GM12878 (cell line): ENCODE measurements around the gene GPR151. TPM values are rescaled to one million over a fixed set of nuclear protein-coding genes. Genes with fewer than 3 reads are reported as not detected.

ENCODE experiments used
- ATAC-seq: fragments of 200-7000 bp; cut with Tn5 transposase; 3 replicates; pipeline ENCODE4 v1.9.1; 2020; ENCODE audit warnings: mild to moderate bottlenecking, moderate library complexity
- BruUV-seq: library from RNA; stranded (reverse); fragments of 400-500 nt; replicated peaks from 2 replicates; lab custom pipeline; 2021; lab: Mats Ljungman, UMichigan
- CTCF ChIA-PET: fragments of 300-600 bp; sonication (Branson Sonifier 250); formaldehyde crosslinking; extraction: SDS; loops from one replicate; lab custom pipeline; 2021; ENCODE audit warnings: inconsistent platforms; lab: Yijun Ruan, JAX
- POLR2A ChIA-PET: fragments of 350-600 bp; formaldehyde crosslinking; extraction: SDS; loops from one replicate; lab custom pipeline; 2021; ENCODE audit warnings: inconsistent platforms; lab: Charles Lee
- RAD21 ChIA-PET: fragments of 300-600 bp; sonication (Branson Sonifier 250); formaldehyde crosslinking; loops from one replicate; lab custom pipeline; 2023; ENCODE audit warnings: antibody characterized with exemption; ENCODE audit not compliant: unreplicated experiment; lab: Charles Lee
- SMC1A ChIA-PET: fragments of 300-600 bp; sonication (Branson Sonifier 250); formaldehyde crosslinking; loops from one replicate; lab custom pipeline; 2023; ENCODE audit not compliant: unreplicated experiment, uncharacterized antibody; lab: Charles Lee
- DNase-seq: peaks from one replicate; pipeline ENCODE4 v3.0.0-alpha.2; 2011; ENCODE audit warnings: low read depth, low spot score
- FAIRE-seq: peaks from 3 replicates; lab custom pipeline; 2011; peaks lifted over from hg19 to GRCh38; lab: Jason Lieb, UNC
- H2AFZ ChIP-seq: 2 replicates; pipeline ENCODE4 v1.6.0; 2011; ENCODE audit warnings: low read depth, low read length, control low read depth; ENCODE audit not compliant: control insufficient read depth
- H3K27ac ChIP-seq: 2 replicates; pipeline ENCODE4 v1.5.1; 2011; ENCODE audit warnings: control low read depth; ENCODE audit not compliant: control insufficient read depth, insufficient read depth
- H3K27me3 ChIP-seq, 2 experiments: replicated peaks in 1 of 2; 2 replicates each; pipeline versions ENCODE4 v1.6.0 to v1.6.1; 2011; ENCODE audit warnings: low read length in 1 of 2; ENCODE audit not compliant: control insufficient read depth in 2 of 2, insufficient read depth in 2 of 2
- H3K36me3 ChIP-seq, 2 experiments: 2 replicates each; pipeline ENCODE4 v1.5.1; 2011; ENCODE audit warnings: low read length in 1 of 2; ENCODE audit not compliant: control insufficient read depth in 2 of 2, insufficient read depth in 2 of 2
- H3K4me1 ChIP-seq: 2 replicates; pipeline ENCODE4 v1.6.1; 2011; ENCODE audit warnings: mild to moderate bottlenecking, low read length, moderate library complexity, mixed read lengths; ENCODE audit not compliant: control insufficient read depth, insufficient read depth
- H3K4me2 ChIP-seq: 2 replicates; pipeline ENCODE4 v1.6.0; 2011; ENCODE audit warnings: control low read depth; ENCODE audit not compliant: control insufficient read depth, insufficient read depth
- H3K4me3 ChIP-seq: fragments of 200-600 bp; sonication (generic); 2 replicates; pipeline ENCODE4 v1.5.1; 2016
- H3K79me2 ChIP-seq: 2 replicates; pipeline ENCODE4 v1.6.0; 2011; ENCODE audit warnings: low read length; ENCODE audit not compliant: control insufficient read depth, insufficient read depth
- H3K9ac ChIP-seq: 2 replicates; pipeline ENCODE4 v1.8.0; 2011; ENCODE audit warnings: low read length, control low read depth, mixed read lengths; ENCODE audit not compliant: control insufficient read depth, insufficient read depth
- H3K9me3 ChIP-seq: replicated peaks from 3 replicates; pipeline ENCODE4 v1.5.1; 2011; ENCODE audit warnings: mild to moderate bottlenecking, low read length; ENCODE audit not compliant: control insufficient read depth, insufficient read depth
- H4K20me1 ChIP-seq: 2 replicates; pipeline ENCODE4 v1.6.0; 2011; ENCODE audit not compliant: control insufficient read depth, insufficient read depth
- CBFB ChIP-seq: IDR thresholded peaks from 2 replicates; pipeline ENCODE4 v1.6.1; 2016; ENCODE audit warnings: antibody characterized with exemption, low read depth
- EGR1 ChIP-seq, 2 experiments: IDR thresholded peaks; 1 replicate in 1 of 2; 2 replicates in 1 of 2; pipeline ENCODE4 v1.6.1; 2011 to 2012; ENCODE audit warnings: low read depth in 2 of 2, low read length in 2 of 2, borderline replicate concordance in 1 of 2, mild to moderate bottlenecking in 1 of 2, moderate library complexity in 1 of 2
- NR2F1 ChIP-seq: fragments of 450-650 bp; conservative IDR thresholded peaks from 2 replicates; pipeline ENCODE4 v1.6.1; 2017; ENCODE audit warnings: mild to moderate bottlenecking
- SP1 ChIP-seq: IDR thresholded peaks from one replicate; pipeline ENCODE4 v1.6.1; 2011; ENCODE audit warnings: low read depth, low read length
- SRF ChIP-seq, 2 experiments: IDR thresholded peaks; 2 replicates each; pipeline ENCODE4 v1.6.1; 2011; ENCODE audit warnings: low read depth in 2 of 2, low read length in 2 of 2, mild to moderate bottlenecking in 1 of 2, moderate library complexity in 1 of 2
- TCF12 ChIP-seq: IDR thresholded peaks from 2 replicates; pipeline ENCODE4 v1.6.1; 2011; ENCODE audit warnings: low read depth, mild to moderate bottlenecking, low read length
- WGBS: methylation state at CpG from one replicate; pipeline ENCODE4 v1.1.6; 2016; ENCODE audit warnings: low lambda C conversion rate; ENCODE audit not compliant: insufficient replicate concordance, insufficient coverage; ENCODE audit errors: missing lambda C conversion rate; 5-methylcytosine and 5-hydroxymethylcytosine counted together
- in situ Hi-C: fragments of 300-500 bp; cut with MboI; formaldehyde crosslinking; loops from 9 replicates; pipeline ENCODE4 v1.14.3; 2018; ENCODE audit warnings: mixed read lengths
- intact Hi-C: fragments of 100-400 bp; cut with micrococcal nuclease; formaldehyde crosslinking; loops from one replicate; pipeline ENCODE4 v1.14.2; 2022; ENCODE audit not compliant: unreplicated experiment
- polyA plus RNA-seq, 11 experiments: library from polyadenylated mRNA; depleted of rRNA in 4 of 11; unstranded in 6 of 11; stranded (reverse) in 5 of 11; fragments of >200 nt; fragmentation: Nextera tagmentation in 4 of 11; fragmentation: Illumina TruSeq in 1 of 11; extraction: Ambion mirVana in 4 of 11; extraction: Trizol in 1 of 11; gene quantifications; 1 replicate in 1 of 11; 2 replicates in 10 of 11; pipeline versions ENCODE4 v1.2.1 to v1.2.3, GENCODE V29; 2011 to 2016; ENCODE audit warnings: inconsistent platforms in 2 of 11, missing spikeins in 2 of 11, low read depth in 1 of 11
- total RNA-seq, 4 experiments: library from RNA; depleted of rRNA in 3 of 4; stranded (reverse); fragments of >200 nt in 3 of 4; fragmentation: Illumina TruSeq in 1 of 4; extraction: Trizol in 1 of 4; gene quantifications; 2 replicates each; pipeline versions ENCODE4 v1.2.1 to v1.2.3, GENCODE V29; 2013 to 2021
- TF ChIP-seq, protein P1 (sequence below): fragments of 450-650 bp; conservative IDR thresholded peaks from 2 replicates; pipeline ENCODE4 v1.6.1; 2017; ENCODE audit warnings: mild to moderate bottlenecking, moderate library complexity
- TF ChIP-seq, protein P2 (sequence below): fragments of 150-350 bp; IDR thresholded peaks from 2 replicates; pipeline ENCODE4 v1.6.1; 2016; ENCODE audit warnings: low read depth, low read length
- TF ChIP-seq, protein P3 (sequence below): fragments of 150-350 bp; IDR thresholded peaks from 2 replicates; pipeline ENCODE4 v1.6.1; 2014; ENCODE audit warnings: mild to moderate bottlenecking, low read depth, low read length

GPR151 gene
- total and polyA plus RNA-seq, 10 of the 15 experiments (the other 5 are each of a cell fraction or from before 2014, with no cell fraction given): 0.11 TPM; not detected in 9

DNA sequence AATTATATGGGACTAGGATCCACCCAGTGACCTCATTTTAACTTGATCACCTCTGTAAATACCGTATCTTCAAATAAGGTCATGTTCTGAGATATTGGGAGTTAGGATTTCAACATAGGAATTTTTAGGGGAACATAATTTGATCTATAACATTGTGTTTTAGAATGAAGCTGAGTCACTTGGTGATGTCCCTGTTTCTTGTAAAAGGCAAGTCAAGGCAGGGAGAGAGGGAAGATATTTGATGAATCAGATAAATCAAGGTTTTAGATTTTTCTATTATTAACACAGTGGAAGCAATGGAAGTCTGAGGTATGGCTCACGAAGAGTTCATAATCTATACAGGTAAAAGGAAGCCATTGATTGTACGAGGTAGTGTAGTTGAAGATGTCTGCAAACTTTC, 11.8 kb upstream of the GPR151 start:
- CTCF ChIA-PET: interaction anchor here (0.9 to 1.2 kb wide), 2 partner anchors 11 kb away, joined by 3 to 4 read pairs; partner anchors contain the start of gene GPR151

More for the DNA sequence above, 11.8 kb upstream of the GPR151 start:
- DNase-seq (no peak), FAIRE-seq (no peak), ATAC-seq (no peak)
- no peaks in the 10 kb centered on the region for H3K9me3 ChIP-seq
- H3K27ac ChIP-seq: no peak overlapping the region
- H3K36me3 ChIP-seq: no peaks in the 10 kb centered on the region
- no peak overlapping the region for H3K9ac ChIP-seq
- in situ Hi-C loops: no loop called here
- RAD21 ChIA-PET: interaction anchor here (0.8 kb wide), 1 partner anchor 661 kb away, joined by 3 read pairs; no protein-coding TSS in a partner anchor
- intact Hi-C loops: no loop called here
- H2AFZ ChIP-seq: no peak overlapping the region
- H3K4me3 ChIP-seq: no peak overlapping the region
- H3K27me3 ChIP-seq: no peaks in the 10 kb centered on the region
- no peaks in the 10 kb centered on the region; the same call in 1 of the 2 replicates for H3K4me1 ChIP-seq
- H3K4me2 ChIP-seq: no peak overlapping the region
- TF ChIP-seq SP1 (no peak), CBFB (no peak), TCF12 (no peak), NR2F1 (no peak), SRF (IDR thresholded peaks at IDR 0.05; ENCODE audit: low read depth in 2 of 2, low read length in 2 of 2) (no peak), EGR1 (IDR thresholded peaks at IDR 0.05; ENCODE audit: borderline replicate concordance in 1 of 2, low read depth in 2 of 2, low read length in 2 of 2) (no peak)
- TF ChIP-seq, protein P1, sequence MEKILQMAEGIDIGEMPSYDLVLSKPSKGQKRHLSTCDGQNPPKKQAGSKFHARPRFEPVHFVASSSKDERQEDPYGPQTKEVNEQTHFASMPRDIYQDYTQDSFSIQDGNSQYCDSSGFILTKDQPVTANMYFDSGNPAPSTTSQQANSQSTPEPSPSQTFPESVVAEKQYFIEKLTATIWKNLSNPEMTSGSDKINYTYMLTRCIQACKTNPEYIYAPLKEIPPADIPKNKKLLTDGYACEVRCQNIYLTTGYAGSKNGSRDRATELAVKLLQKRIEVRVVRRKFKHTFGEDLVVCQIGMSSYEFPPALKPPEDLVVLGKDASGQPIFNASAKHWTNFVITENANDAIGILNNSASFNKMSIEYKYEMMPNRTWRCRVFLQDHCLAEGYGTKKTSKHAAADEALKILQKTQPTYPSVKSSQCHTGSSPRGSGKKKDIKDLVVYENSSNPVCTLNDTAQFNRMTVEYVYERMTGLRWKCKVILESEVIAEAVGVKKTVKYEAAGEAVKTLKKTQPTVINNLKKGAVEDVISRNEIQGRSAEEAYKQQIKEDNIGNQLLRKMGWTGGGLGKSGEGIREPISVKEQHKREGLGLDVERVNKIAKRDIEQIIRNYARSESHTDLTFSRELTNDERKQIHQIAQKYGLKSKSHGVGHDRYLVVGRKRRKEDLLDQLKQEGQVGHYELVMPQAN: no peak
- TF ChIP-seq, protein P2, sequence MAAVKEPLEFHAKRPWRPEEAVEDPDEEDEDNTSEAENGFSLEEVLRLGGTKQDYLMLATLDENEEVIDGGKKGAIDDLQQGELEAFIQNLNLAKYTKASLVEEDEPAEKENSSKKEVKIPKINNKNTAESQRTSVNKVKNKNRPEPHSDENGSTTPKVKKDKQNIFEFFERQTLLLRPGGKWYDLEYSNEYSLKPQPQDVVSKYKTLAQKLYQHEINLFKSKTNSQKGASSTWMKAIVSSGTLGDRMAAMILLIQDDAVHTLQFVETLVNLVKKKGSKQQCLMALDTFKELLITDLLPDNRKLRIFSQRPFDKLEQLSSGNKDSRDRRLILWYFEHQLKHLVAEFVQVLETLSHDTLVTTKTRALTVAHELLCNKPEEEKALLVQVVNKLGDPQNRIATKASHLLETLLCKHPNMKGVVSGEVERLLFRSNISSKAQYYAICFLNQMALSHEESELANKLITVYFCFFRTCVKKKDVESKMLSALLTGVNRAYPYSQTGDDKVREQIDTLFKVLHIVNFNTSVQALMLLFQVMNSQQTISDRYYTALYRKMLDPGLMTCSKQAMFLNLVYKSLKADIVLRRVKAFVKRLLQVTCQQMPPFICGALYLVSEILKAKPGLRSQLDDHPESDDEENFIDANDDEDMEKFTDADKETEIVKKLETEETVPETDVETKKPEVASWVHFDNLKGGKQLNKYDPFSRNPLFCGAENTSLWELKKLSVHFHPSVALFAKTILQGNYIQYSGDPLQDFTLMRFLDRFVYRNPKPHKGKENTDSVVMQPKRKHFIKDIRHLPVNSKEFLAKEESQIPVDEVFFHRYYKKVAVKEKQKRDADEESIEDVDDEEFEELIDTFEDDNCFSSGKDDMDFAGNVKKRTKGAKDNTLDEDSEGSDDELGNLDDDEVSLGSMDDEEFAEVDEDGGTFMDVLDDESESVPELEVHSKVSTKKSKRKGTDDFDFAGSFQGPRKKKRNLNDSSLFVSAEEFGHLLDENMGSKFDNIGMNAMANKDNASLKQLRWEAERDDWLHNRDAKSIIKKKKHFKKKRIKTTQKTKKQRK: no peak
- TF ChIP-seq, protein P3, sequence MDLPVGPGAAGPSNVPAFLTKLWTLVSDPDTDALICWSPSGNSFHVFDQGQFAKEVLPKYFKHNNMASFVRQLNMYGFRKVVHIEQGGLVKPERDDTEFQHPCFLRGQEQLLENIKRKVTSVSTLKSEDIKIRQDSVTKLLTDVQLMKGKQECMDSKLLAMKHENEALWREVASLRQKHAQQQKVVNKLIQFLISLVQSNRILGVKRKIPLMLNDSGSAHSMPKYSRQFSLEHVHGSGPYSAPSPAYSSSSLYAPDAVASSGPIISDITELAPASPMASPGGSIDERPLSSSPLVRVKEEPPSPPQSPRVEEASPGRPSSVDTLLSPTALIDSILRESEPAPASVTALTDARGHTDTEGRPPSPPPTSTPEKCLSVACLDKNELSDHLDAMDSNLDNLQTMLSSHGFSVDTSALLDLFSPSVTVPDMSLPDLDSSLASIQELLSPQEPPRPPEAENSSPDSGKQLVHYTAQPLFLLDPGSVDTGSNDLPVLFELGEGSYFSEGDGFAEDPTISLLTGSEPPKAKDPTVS: no peak
- TF ChIP-seq, all 136 proteins: peak for 0
- SMC1A ChIA-PET: no interaction called here
- Histone ChIP-seq H4K20me1 (no peaks in the 10 kb centered on the region), H3K79me2 (no peaks in the 10 kb centered on the region)
- POLR2A ChIA-PET: no interaction called here
- 31% methylated on average over 3 of the region's 3 CpGs for WGBS
- BruUV-seq: no TSS peak
